Activated CD8-positive, alpha-beta T cell treated with anti-CD3 and anti-CD28 coated beads for 36 hours (primary cell): ENCODE results near the gene COL1A1. TPM values are rescaled to one million over a fixed set of nuclear protein-coding genes. Genes with fewer than 3 reads are reported as not detected.

Experiments
- ATAC-seq: fragments of 200-7000 bp; cut with Tn5 transposase; one replicate; pipeline ENCODE4 v1.10.0; 2021; ENCODE audit warnings: mild to moderate bottlenecking, moderate library complexity
- CTCF ChIA-PET: fragments of 350-600 bp; sonication (Branson Sonifier 250); formaldehyde crosslinking; loops from one replicate; lab custom pipeline; 2021; ENCODE audit warnings: antibody characterized with exemption; lab: Charles Lee
- POLR2A ChIA-PET: fragments of 350-600 bp; sonication (Branson Sonifier 250); formaldehyde crosslinking; loops from one replicate; lab custom pipeline; 2021; ENCODE audit warnings: antibody characterized with exemption; lab: Charles Lee
- DNase-seq: peaks from one replicate; pipeline ENCODE4 v3.0.0-alpha.2; 2020
- H3K27ac Mint-ChIP-seq: one replicate; pipeline ENCODE4 v1.8.0; 2021; ENCODE audit warnings: mild to moderate bottlenecking, mixed read lengths
- H3K27me3 Mint-ChIP-seq: one replicate; pipeline ENCODE4 v1.8.0; 2021; ENCODE audit warnings: mixed read lengths
- H3K36me3 Mint-ChIP-seq: one replicate; pipeline ENCODE4 v1.8.0; 2021; ENCODE audit warnings: low read depth, mixed read lengths
- H3K4me1 Mint-ChIP-seq: one replicate; pipeline ENCODE4 v1.8.0; 2021; ENCODE audit warnings: low read depth, mixed read lengths
- H3K4me3 Mint-ChIP-seq: one replicate; pipeline ENCODE4 v1.8.0; 2021; ENCODE audit warnings: mild to moderate bottlenecking, moderate library complexity, mixed read lengths
- H3K9me3 Mint-ChIP-seq: one replicate; pipeline ENCODE4 v1.8.0; 2021; ENCODE audit warnings: mixed read lengths
- intact Hi-C: fragments of 100-400 bp; cut with micrococcal nuclease; formaldehyde crosslinking; loops from one replicate; pipeline ENCODE4 v1.10.0; 2022
- total RNA-seq, 2 experiments: library from RNA; stranded (reverse); gene quantifications; one replicate each; pipeline ENCODE4 v1.2.3, GENCODE V29; 2021
- TF ChIP-seq, protein P1 (sequence below): fragments of 200-600 bp; IDR thresholded peaks from one replicate; pipeline ENCODE4 v1.8.0; 2022; ENCODE audit warnings: antibody characterized with exemption, mild to moderate bottlenecking

Gene COL1A1
- total RNA-seq, 2 experiments from 2014 or later, result 0.92 to 1.0 TPM

DNA sequence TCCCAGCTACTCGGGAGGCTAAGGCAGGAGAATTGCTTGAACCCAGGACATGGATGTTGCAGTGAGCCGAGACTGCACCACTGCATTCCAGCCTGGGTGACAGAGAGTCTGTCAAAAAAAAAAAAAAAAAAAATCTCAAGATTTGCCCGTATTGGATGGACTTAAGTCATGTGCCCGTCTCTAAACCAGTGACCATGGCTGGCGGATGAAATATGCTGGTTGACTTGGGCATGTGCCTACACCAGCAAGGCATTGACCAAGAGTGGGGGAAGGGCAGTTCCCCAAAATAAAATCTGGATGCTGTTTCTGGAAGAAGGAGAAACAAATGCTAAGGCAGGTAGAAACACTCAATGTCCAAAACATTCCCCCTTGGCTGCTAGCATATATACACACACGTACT, 21.5 kb upstream of the COL1A1 start:
- Mint-ChIP-seq H3K4me1 (peaks cover 4% of the 10 kb centered on the region), H3K9me3 (peaks cover 17% of the 10 kb centered on the region), H3K27me3 (peaks cover 4% of the 10 kb centered on the region), H3K27ac (no peak overlapping the region), H3K4me3 (no peak overlapping the region), H3K36me3 (peaks cover 6% of the 10 kb centered on the region)
- POLR2A ChIA-PET, result no interaction called here
- TF ChIP-seq, protein P1, sequence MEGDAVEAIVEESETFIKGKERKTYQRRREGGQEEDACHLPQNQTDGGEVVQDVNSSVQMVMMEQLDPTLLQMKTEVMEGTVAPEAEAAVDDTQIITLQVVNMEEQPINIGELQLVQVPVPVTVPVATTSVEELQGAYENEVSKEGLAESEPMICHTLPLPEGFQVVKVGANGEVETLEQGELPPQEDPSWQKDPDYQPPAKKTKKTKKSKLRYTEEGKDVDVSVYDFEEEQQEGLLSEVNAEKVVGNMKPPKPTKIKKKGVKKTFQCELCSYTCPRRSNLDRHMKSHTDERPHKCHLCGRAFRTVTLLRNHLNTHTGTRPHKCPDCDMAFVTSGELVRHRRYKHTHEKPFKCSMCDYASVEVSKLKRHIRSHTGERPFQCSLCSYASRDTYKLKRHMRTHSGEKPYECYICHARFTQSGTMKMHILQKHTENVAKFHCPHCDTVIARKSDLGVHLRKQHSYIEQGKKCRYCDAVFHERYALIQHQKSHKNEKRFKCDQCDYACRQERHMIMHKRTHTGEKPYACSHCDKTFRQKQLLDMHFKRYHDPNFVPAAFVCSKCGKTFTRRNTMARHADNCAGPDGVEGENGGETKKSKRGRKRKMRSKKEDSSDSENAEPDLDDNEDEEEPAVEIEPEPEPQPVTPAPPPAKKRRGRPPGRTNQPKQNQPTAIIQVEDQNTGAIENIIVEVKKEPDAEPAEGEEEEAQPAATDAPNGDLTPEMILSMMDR, result no peak
- intact Hi-C loops, result no loop called here
- DNase-seq (no peak), ATAC-seq (no peak)
- CTCF ChIA-PET, result interaction anchor here (1.2 to 3.2 kb wide), 2 partner anchors 11 to 50 kb away, joined by 3 to 12 read pairs; no protein-coding TSS in a partner anchor

DNA sequence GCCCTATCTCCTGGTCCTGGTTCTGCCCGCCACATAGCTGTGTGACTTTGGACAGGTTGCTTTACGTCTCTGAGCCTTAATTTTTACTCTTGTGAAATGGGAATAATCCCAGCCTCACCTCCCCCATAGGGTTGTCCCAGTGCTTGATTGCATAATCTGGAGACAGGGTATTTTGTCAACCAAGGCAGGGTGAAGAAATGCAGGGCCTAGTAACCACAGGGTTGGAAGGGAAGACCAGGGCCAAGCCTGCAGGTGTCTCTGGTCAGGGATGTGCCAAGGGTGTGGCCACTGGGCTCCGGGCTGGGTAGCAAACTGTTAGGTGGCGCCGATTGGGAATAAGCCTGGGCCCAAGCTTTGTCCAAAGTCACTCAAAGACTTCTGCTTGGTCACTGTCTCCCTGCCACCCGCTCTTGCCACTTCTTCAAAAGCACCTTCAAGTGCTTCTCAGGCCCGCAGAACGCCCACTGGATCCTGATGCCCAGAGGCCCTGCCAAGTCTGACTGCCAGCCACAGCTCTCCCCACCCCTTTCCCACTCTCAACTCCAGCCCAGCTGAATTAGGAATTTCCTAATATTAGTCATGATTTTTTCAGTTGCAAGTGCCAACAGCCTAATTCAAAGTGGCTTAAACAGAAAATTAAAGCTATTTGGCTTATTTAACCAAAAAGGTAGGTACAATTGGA, 20.6 kb upstream of the COL1A1 start:
- intact Hi-C loops, result no loop called here
- peaks cover under 1% of the 10 kb centered on the region for H3K27me3 Mint-ChIP-seq
- peaks cover 4% of the 10 kb centered on the region for H3K4me1 Mint-ChIP-seq
- peaks cover 6% of the 10 kb centered on the region for H3K36me3 Mint-ChIP-seq
- ATAC-seq, result no peak
- POLR2A ChIA-PET, result no interaction called here
- no peak overlapping the region for H3K27ac Mint-ChIP-seq
- H3K9me3 Mint-ChIP-seq, result peaks cover 14% of the 10 kb centered on the region
- CTCF ChIA-PET, result interaction anchor here (3.2 kb wide), 1 partner anchor 10 kb away, joined by 12 read pairs; no protein-coding TSS in a partner anchor
- no peak for DNase-seq
- H3K4me3 Mint-ChIP-seq, result no peak overlapping the region
- TF ChIP-seq, protein P1, result no peak

DNA sequence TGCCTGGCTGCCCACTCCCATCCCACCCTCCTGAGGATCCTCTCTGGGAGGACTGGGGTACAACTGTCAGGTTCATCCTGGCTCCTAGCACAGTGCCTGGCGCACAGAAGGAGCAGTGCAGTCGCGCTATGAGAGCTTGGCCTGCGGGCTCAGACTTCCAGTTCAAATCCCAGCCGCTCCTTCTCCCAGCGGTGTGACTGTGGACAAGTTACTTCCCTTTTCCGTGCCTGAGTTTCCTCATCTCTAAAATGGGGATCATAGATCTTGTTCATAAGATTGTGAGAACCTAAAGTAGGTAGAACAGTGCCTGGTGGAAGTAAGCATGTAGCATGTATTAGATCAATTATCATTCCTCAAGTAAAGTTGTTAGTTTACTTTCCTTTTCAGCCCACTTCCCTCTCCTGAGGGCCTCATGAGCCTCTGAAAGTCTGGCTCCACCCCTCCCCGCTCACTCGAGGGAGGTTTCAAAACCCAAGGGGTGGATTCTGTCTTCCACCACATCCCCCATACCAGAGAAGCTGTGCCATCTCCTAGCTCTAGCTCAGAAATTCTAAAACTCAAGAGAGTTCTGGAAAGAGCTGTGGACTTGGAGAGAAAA, 19.9 kb upstream of the COL1A1 start:
- Mint-ChIP-seq H3K36me3 (peaks cover 6% of the 10 kb centered on the region), H3K9me3 (peaks cover 14% of the 10 kb centered on the region), H3K27ac (no peak overlapping the region), H3K4me3 (no peak overlapping the region), H3K27me3 (no peaks in the 10 kb centered on the region), H3K4me1 (peaks cover 4% of the 10 kb centered on the region)
- TF ChIP-seq, protein P1, result no peak
- DNase-seq (peak; percentile 33), ATAC-seq (peak; percentile 60)
- ChIA-PET POLR2A (no interaction called here), CTCF (interaction anchor here (3.2 to 11.5 kb wide), 2 partner anchors 10 to 19 kb away, joined by 12 to 111 read pairs; partner anchors contain the start of gene COL1A1)
- intact Hi-C loops, result no loop called here

DNA sequence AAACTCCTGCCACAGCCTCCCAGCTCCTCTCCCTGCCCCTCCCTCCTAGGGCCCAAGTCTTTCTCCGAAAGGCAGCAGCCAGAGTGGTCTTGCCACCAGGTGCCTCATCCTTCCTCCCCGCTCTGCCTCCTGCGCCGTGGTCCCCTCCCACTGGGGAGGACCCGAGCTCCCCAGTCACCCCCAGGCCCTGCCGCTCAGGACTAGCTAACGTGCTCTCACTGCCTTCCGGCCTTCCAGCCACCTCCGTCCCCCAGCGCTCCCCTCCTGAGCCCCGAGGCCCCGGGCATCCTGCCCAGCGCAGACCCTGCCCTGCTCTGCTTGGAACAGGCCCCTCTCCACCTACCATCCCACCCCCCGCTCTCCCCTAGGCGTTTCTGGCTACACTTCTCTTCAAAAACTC, 19.4 kb upstream of the COL1A1 start:
- Mint-ChIP-seq H3K36me3 (peaks cover 3% of the 10 kb centered on the region), H3K27ac (no peak overlapping the region), H3K4me3 (no peak overlapping the region), H3K9me3 (peaks cover 10% of the 10 kb centered on the region), H3K4me1 (peaks cover 4% of the 10 kb centered on the region), H3K27me3 (no peaks in the 10 kb centered on the region)
- ATAC-seq (no peak), DNase-seq (no peak)
- CTCF ChIA-PET, result interaction anchor here (3.2 to 11.5 kb wide), 2 partner anchors 9 to 18 kb away, joined by 12 to 111 read pairs; partner anchors contain the start of gene COL1A1
- TF ChIP-seq, protein P1, result no peak
- intact Hi-C loops, result no loop called here
- POLR2A ChIA-PET, result no interaction called here
